Measurements from ENCODE around the gene KRTAP17-1.
"Not testable (repeated sequence)": the region's sequence is repeated elsewhere in the genome, so short reads cannot be mapped to it uniquely, and the experiment has no call there.

KRTAP17-1 gene

DNA sequence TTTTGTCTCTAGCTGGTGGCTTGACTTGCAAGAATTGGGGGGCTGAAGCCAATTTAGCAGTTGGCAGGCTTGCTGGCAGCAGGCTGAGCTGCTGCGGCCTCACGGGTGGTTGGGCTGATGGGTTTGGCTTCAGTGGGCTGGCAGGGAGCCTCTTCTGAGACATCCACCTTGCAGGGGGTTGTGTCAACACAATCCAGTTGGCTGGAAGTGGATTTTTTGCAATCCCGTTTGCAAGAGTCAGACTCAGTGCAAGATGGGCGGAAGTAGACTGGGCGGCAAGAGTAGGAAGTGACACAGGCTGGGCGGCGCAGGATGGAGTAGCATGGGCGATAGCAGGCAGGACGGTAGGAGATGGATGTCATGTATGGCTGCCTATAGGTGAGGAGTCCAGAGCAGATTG is 7.9 kb downstream of the KRTAP17-1 start:
- DNase-seq (ENCODE audit: low read depth in 2 of 3, low spot score in 1 of 3) = no peak

DNA sequence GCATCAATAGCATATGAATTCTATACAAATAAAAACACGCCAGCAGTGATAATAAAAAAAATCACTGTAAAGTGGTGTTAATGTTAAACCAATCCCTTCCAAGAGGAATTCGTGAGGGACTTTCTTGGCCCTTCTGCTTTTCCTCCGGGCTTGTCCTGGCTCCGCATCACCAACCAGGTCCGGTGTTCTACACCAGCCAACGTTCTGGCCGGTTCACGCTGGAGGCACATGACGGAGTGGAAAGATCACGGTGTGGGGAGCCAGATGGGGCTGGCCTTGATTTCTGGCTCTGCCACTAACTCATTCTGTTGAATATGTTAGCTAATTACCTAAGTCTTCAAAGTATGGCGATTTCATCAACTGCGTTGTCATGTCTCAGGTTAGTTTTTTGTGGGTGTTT is 11.4 kb downstream of the KRTAP17-1 start:
- no peak for DNase-seq (ENCODE audit: low read depth in 2 of 3, low spot score in 1 of 3)

DNA sequence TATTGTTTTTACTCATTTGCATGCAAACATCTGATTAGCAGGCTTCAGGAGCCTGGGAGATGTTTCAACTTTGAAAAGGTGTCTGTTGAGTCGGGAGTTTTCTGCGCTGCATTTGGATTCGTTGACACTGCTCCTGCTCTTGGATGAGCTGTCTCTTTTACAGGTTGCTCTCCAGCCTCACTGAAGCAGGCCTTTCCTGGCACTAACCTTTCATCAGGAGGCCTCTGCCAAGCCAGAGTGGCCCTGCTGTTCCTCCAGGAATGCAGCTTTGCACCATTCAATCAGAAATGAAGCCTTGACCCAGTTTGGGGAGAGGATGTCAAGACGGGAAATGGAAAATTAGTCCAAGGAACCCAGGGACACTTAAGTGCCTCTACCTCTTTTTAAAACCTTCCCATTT is 12.5 kb downstream of the KRTAP17-1 start:
- no peak for DNase-seq (ENCODE audit: low read depth in 2 of 3, low spot score in 1 of 3)

DNA sequence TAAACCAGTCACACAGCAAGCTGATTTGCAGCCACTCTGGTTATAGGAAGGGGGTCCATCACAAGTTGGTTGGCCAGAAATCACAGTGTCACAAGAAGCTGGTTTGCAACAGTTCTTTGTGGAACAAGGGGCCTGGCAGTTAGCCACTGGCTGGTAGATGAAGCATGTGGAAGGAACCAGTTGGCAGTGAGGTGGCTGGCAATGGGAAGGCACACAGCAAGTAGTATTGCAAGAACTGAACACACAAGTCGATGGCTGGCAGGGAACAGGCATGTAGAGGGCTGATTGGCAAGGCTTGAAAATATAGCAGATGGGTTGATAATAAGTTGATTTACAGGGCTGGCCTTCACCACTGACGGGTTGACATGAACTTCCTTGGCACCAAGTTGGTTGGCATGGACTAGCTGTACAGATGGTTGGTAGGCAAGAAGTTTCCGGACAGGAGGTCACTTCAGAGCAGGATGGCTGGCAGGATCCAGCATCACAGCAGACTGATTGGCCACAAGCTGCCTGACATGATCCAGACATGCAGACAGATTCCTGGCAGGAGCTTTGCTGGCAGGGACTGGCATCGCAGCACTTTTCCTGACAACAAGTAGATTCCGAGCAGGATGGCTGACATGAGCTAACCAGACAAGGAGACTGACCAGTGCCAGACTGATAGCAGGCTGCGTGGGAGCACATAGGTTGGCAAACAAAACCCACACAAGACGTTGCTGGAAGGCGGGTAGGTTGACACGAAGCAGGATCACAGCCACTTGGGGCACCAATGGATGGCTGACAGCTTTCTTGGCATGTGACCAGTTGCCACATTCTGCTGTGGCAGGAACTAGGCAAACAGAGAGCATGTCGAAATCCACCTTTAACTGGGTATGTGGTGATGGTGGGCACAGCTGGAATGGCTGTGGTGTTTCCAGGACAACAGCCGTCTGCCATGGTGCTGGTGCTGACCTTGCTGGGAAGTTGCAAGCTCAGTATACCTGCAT is 13.3 kb downstream of the KRTAP17-1 start, which contains the start of gene KRTAP29-1:
Gene KRTAP29-1 (minus strand): TSS at position 936 of the 986 bp plus-strand sequence. CDS start 0 bp downstream, at position 936.
- no peak for DNase-seq (ENCODE audit: low read depth in 2 of 3, low spot score in 1 of 3)

DNA sequence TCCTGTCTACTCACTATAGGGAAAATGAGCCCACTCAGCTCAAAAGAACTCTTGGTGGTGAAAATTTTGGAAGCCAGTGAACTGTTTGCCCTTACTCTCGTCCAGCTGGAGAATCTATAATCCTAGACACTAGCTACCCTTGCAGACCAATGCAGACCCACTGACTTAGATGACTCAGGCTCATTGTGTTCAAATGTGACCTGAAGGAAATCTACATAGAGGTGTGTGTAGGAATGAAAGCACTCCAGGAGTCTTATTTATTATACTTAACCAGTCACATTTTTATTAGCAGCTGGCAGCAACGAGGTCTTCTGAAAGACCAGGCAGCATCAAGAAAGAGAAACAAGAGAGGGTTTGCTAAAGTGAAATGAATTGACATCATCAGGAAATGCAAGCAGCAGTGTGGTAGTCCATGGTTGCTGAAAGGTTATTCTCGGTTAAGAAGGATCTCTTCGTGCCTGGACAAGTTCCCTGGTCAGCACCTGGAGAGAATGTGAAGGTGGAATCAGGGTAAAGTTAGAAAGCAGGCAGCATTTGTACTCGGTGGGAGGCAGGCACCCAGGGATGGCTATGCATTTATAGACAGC is 14.2 kb downstream of the KRTAP17-1 start:
- DNase-seq (ENCODE audit: low read depth in 2 of 3, low spot score in 1 of 3) = no peak

DNA sequence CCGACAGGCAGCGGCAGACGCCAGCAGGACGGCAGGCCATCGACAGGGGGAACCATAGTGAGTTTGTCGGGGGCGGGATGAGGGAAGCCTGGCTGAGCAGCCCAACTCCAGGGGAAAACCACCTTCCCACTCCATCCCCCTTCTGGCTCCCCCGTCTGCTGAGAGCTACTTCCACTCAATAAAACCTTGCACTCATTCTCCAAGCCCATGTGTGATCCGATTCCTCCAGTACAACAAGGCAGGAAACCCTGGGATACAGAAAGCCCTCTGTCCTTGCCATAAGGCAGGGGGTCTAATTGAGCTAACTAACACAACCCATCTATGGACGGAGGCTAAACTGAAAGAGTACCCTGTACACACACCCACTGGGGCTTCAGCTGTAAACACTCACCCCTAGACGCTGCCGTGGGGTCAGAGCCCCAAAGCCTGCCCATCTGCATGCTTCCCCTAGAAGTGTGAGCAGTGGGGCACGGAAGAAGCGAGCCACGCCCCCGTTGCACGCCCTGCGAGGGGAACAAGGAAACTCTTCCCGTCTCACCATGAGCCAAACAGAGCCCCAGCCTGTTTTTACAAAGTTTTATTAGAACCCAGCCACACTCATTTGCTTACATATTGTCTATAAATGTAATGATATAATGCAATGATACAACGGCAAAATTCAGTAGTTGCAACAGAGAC is 16.9 kb downstream of the KRTAP17-1 start:
- no peak for DNase-seq (ENCODE audit: low read depth in 2 of 3, low spot score in 1 of 3)

DNA sequence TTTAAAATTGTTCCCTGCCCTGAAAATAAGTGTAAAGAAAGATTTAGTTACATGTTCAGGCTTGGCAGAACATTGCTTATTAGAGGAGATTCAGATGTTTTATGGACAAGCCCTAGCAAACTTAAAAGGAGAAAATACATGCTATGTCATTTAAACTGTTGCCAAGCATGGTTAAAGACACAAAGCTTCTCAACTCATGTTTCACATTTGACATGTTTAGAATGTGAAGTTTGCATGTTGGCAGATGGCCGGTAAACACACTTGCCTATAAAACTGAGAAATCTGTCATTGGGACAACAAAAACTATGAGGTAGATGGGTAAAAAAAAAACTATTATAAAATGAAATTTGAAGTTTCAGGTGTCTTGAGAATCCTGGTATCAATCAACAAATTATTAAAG is 18.7 kb downstream of the KRTAP17-1 start:
- DNase-seq (ENCODE audit: low read depth in 2 of 3, low spot score in 1 of 3) = no peak

DNA sequence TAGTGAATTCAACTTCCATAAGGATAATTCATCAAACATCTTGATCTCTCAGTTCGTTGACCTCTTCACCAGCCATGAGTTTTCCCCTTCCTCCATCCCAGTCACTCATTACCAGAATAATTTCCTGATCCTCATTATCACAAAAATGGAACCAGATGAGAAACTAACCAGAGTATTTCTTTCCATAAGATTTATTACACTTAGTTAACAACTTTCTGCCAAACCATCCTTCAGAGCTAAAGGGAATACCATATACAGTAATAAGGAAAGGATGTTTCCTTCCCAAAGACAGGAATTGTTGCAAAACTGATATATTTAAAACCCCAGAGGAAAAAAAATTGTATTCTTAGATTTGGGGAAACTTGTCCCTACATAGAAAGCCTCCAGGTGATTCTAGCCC is 21.5 kb downstream of the KRTAP17-1 start:
- no peak for DNase-seq (ENCODE audit: low read depth in 2 of 3, low spot score in 1 of 3)

DNA sequence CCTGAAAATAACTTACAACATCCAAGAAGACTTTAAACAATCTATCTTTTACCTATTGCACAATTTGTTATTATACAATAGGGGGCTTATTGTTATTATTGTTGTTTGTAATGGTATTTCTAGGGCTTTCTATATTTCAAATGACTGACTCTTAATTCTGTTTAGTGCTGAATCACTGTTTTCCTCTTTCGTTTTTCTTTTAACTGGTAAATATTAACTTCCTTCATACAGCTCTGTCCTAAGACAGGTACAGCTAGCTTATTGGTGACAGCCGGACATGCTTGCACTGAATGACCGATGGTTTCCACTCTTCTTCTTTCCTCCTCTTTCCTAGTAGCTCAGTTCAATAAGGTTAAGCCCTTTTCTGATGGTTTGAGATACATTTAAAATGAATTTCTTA is 28.5 kb downstream of the KRTAP17-1 start:
- DNase-seq (ENCODE audit: low read depth in 2 of 3, low spot score in 1 of 3) = no peak

DNA sequence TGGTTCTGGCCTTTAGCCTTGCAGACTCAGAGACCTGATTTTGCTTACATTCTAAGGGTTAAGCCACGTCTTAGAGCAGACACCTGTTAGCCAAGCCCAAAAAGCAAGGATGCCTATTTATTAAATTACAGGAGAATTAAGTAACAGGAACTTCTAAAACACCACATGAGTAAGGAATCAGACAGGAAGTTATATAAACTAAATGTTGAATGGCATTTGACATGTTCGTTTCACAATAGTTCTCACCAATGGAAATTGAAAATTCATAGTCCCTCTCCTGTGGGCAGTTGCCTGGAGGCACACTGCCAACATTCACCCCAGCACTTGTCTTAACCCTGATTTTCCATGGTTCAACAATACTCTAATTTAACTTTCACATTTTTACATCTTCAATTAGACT is 31.0 kb downstream of the KRTAP17-1 start:
- no peak for DNase-seq (ENCODE audit: low read depth in 2 of 3, low spot score in 1 of 3)

DNA sequence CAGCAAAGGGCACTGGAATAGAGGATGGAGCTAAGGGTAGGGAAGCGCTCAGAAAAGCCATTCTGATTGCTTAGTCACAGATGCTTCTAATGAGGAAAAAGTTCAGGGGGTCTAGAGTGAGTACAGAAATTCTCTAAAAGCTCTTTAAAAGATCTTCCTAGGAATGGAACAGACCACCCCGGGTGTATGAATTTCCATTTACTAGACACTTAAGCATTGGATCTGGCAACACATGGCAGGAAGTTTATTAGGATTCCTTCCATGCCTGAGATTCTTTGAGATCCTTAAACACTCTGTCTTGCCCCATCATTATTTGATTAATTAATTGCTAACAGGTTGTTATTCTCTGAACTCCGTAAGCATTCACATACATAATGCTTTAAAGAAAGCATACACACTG is 31.5 kb downstream of the KRTAP17-1 start:
- DNase-seq (ENCODE audit: low read depth in 2 of 3, low spot score in 1 of 3) = no peak

DNA sequence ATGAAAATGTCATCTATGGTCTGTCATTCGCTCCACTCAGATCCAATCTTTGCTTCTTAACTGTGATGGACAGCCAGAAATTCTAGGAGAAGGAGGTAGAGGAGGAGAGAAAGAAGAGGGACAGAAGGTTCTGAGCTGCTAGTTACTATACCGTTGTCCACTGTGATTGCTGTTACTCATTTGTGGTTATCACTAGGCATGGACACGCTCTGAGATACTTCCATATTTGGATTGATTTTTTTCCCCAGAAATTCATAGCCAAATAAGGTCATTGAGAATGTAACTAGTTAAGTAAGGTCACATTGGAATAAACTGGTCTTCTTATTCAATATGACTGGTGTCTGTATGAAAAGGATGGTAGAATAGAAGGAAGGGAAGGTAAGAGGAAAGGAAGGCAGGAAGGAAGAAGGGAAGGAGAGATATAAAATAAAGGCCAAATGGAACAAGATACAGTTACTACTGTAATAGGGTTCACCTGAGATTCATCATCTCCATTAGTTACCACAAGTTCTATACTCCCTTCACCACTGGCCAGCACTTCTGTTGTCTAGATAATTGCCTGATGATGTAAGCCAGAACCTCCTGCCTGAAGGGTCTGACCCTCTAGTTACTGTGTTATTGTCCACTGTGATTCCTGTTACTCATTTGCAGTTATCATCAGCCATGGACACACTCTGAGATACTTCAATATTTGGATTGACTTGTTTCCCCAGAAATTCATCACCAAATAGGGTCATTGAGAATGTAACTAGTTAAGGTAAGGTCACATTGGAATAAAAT is 37.1 kb downstream of the KRTAP17-1 start:
- DNase-seq (ENCODE audit: low read depth in 2 of 3, low spot score in 1 of 3) = no peak

DNA sequence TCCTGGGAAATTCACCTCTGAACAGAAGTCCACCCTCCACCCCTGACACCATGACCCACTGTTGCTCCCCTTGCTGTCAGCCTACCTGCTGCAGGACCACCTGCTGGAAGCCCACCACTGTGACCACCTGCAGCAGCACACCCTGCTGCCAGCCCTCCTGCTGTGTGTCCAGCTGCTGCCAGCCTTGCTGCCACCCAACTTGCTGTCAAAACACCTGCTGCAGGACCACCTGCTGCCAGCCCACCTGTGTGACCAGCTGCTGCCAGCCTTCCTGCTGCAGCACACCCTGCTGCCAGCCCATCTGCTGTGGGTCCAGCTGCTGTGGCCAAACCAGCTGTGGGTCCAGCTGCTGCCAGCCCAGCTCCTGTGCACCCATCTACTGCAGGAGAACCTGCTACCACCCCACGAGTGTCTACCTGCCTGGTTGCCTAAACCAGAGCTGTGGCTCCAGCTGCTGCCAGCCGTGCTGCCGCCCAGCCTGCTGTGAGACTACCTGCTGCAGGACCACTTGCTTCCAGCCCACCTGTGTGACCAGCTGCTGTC is 39.8 kb downstream of the KRTAP17-1 start, which contains the start of gene KRTAP9-7:
Gene KRTAP9-7 (plus strand): TSS at position 51 of the 543 bp plus-strand sequence. CDS start 0 bp downstream, at position 51.
- not testable (repeated sequence) for DNase-seq (ENCODE audit: low read depth in 2 of 3, low spot score in 1 of 3)

DNA sequence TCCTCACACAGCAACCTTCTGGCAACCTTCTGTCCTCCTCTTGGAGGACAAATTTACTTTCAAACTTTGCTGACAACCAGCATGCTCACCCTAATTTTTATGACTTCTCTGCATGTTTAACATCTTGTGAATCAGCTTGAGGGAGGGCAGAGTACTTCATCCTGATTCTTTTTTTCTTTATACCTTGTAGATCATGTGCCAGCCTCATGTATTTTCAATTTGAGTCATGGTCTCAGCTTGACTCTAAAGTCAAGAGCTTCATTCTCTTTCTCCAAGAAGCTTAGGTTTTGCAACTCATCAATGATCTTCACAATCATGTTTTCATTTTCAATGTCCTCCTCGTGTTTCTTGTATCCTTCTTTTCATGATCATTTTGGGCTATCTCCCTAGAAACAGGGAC is 43.7 kb downstream of the KRTAP17-1 start:
- DNase-seq (ENCODE audit: low read depth in 2 of 3, low spot score in 1 of 3) = no peak

DNA sequence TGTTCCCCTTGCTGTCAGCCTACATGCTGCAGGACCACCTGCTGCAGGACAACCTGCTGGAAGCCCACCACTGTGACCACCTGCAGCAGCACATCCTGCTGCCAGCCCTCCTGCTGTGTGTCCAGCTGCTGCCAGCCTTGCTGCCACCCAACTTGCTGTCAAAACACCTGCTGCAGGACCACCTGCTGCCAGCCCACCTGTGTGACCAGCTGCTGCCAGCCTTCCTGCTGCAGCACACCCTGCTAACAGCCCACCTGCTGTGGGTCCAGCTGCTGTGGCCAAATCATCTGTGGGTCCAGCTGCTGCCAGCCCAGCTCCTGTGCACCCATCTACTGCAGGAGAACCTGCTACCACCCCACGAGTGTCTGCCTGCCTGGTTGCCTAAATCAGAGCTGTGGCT is 44.2 kb downstream of the KRTAP17-1 start:
- DNase-seq (ENCODE audit: low read depth in 2 of 3, low spot score in 1 of 3) = not testable (repeated sequence)

DNA sequence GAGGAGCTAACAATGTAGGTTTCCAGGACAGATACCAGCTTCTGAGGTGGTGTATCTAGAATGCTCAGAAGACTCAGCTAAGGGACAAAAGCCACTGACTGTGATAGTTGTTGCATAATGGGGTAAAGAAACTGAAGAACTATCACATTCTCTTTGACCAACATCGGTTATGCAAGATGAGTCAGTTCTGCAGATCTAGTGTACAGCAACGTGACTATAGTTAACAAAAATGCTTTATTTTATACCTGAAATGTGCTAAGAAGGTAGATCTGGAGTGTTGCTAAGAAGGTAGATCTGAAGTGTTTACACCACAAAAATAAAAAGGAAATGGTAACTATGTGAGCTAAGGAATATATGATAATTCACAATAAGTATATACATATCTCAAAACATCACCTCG is 47.8 kb downstream of the KRTAP17-1 start:
- DNase-seq (ENCODE audit: low read depth in 2 of 3, low spot score in 1 of 3) = no peak

DNA sequence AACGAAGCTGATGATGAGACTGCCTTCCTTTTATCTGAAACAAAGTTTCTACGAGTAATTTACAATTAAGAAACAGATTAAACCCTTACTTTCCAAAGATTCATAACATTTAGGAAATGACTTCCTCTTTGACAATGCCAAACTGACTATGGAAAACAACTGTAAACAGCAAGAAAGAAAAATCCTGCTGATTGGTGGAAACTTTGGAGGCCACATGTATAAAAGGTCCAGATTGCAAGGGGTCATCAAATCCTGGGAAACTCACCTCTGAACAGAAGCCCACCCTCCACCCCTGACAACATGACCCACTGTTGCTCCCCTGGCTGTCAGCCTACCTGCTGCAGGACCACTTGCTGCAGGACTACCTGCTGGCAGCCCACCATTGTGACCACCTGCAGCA is 50.4 kb downstream of the KRTAP17-1 start, which contains the start of gene KRTAP9-6:
Gene KRTAP9-6 (plus strand): TSS at position 301 of the 400 bp plus-strand sequence. CDS start 0 bp downstream, at position 301.
- no peak for DNase-seq (ENCODE audit: low read depth in 2 of 3, low spot score in 1 of 3)
